ENCODE measurements around the gene KRTAP3-2. TPM values are rescaled to one million over a fixed set of nuclear protein-coding genes. Genes with fewer than 3 reads are reported as not detected.

The KRTAP3-2 gene
- total and polyA plus RNA-seq, 8 donors = not detected

DNA sequence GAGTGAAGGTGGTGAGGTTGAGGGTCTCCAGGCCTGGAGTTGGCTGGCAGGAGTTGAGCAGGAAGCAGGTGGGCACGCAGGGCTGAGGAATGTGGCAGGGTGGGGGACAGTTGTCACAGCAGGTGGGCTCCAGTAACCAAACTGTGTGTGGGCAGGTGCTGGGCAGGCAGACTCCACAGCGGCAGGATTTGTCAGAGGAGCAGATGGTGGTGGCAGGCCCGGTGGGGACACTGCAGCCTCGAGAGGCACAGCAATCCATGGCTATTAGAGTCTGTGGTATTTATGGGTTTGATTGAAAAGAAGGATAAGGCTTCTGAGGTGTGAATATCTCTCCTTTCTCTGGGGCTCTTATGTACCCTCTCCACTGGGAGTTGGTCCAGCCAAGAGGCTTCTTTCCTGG, 5.9 kb downstream of the KRTAP3-2 start, which contains the start of gene KRTAP3-3:
Gene KRTAP3-3, minus strand, starts transcription at position 326 of the 400 bp plus-strand sequence. Its CDS starts 67 bp downstream, at position 259.
- Histone ChIP-seq H3K27ac (no peak within 1 kb of the TSS), H3K9me3 (no peaks in the 10 kb centered on the region), H3K27me3 (peaks cover 0 to 36% (median 0%) of the 10 kb centered on the region in 3 donors), H3K36me3 (no peaks in the 10 kb centered on the region), H3K4me1 (no peaks in the 10 kb centered on the region), H3K4me3 (no peak within 1 kb of the TSS)
- 27 to 49% (median 39%) methylated on average over 4 of the region's 4 CpGs for WGBS, 5 donors
- intact Hi-C loops (cut with DNase I; ENCODE audit: low total_unique reads) = no loop called here
- no peak for DNase-seq
- TF ChIP-seq POLR2A (IDR thresholded peaks at IDR 0.05) (no peak), POLR2AphosphoS5 (IDR thresholded peaks at IDR 0.05) (no peak), EP300 (IDR thresholded peaks at IDR 0.05) (no peak)
- TF ChIP-seq, protein P1, sequence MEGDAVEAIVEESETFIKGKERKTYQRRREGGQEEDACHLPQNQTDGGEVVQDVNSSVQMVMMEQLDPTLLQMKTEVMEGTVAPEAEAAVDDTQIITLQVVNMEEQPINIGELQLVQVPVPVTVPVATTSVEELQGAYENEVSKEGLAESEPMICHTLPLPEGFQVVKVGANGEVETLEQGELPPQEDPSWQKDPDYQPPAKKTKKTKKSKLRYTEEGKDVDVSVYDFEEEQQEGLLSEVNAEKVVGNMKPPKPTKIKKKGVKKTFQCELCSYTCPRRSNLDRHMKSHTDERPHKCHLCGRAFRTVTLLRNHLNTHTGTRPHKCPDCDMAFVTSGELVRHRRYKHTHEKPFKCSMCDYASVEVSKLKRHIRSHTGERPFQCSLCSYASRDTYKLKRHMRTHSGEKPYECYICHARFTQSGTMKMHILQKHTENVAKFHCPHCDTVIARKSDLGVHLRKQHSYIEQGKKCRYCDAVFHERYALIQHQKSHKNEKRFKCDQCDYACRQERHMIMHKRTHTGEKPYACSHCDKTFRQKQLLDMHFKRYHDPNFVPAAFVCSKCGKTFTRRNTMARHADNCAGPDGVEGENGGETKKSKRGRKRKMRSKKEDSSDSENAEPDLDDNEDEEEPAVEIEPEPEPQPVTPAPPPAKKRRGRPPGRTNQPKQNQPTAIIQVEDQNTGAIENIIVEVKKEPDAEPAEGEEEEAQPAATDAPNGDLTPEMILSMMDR (IDR thresholded peaks at IDR 0.05) = no peak

DNA sequence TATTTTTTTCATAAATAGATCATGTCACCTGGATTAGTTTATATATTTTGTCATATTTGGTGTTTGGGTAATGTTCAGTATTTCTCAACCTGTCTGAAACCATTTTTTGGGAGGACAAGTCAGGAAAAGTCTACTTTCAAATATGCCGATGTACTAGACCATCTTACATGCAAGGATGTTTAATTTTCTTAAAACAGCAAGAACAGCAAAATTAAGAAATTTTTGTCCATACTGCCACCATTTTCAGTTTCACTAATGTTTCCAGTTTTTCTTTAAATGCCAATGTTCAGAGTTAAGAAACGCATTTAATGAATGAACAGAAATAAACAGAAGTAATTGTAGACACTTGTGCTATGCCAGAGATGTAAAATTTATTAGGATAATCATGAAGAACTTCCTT, 6.6 kb downstream of the KRTAP3-2 start:
- Histone ChIP-seq H3K4me3 (no peak overlapping the region), H3K27ac (no peak overlapping the region), H3K4me1 (no peaks in the 10 kb centered on the region), H3K27me3 (peaks cover 0 to 32% (median 0%) of the 10 kb centered on the region in 3 donors), H3K9me3 (no peaks in the 10 kb centered on the region), H3K36me3 (no peaks in the 10 kb centered on the region)
- no peak for DNase-seq
- no peak for TF ChIP-seq POLR2A (IDR thresholded peaks at IDR 0.05)
- TF ChIP-seq, protein P1 (IDR thresholded peaks at IDR 0.05) = no peak
- TF ChIP-seq POLR2AphosphoS5 (IDR thresholded peaks at IDR 0.05) = no peak
- TF ChIP-seq EP300 (IDR thresholded peaks at IDR 0.05) = no peak
- WGBS, 5 donors = 89 to 97% (median 94%) methylated on average over 2 of the region's 2 CpGs
- intact Hi-C loops (cut with DNase I; ENCODE audit: low total_unique reads) = no loop called here

DNA sequence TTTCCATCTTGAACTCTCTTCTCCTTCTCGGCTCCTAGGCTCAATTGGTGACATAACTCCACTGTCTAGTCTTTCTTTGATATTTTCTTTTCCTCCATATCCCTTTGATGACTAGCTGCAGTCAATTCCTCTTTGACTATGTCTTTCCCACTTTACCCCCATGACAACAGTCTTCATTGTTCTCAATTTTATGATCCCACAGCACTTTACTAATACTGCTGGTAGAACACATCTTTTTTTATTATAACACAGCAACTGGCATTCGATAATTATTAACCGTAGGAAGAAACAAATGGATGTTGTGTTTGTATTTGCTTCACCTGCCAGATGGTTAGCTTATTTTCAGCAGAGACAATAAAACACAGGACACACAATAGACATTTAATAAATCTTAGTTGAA, 7.0 kb downstream of the KRTAP3-2 start:
- Histone ChIP-seq H3K27me3 (peaks cover 0 to 31% (median 0%) of the 10 kb centered on the region in 3 donors), H3K27ac (no peak overlapping the region), H3K9me3 (no peaks in the 10 kb centered on the region), H3K4me1 (no peaks in the 10 kb centered on the region), H3K36me3 (no peaks in the 10 kb centered on the region), H3K4me3 (no peak overlapping the region)
- intact Hi-C loops (cut with DNase I; ENCODE audit: low total_unique reads) = no loop called here
- WGBS, 5 donors = 79 to 91% (median 87%) methylated on average over 3 of the region's 3 CpGs
- TF ChIP-seq, protein P1 (IDR thresholded peaks at IDR 0.05) = no peak
- TF ChIP-seq EP300 (IDR thresholded peaks at IDR 0.05) = no peak
- no peak for TF ChIP-seq POLR2A (IDR thresholded peaks at IDR 0.05)
- TF ChIP-seq POLR2AphosphoS5 (IDR thresholded peaks at IDR 0.05) = no peak
- DNase-seq = no peak

DNA sequence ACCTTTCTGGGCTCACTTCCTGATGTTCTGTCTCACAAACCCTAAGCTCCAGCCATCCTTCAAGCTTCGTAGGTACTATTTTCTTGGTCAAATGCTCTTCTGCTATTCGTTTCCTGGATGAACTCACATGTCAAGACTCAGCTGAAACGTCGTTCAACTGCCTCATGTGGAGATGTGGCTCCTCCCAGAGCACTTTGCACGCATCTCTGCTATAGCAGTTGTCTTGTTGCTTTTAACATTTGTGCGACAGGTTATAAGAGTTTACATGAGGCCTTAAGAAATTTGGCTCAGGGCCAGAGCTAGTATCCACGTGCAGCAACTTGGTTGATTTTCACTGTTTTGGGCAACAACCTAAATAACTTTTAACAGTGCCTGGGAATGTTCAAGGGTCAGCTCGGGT, 12.8 kb downstream of the KRTAP3-2 start:
- Histone ChIP-seq H3K4me3 (no peak overlapping the region), H3K9me3 (no peaks in the 10 kb centered on the region), H3K27me3 (peaks cover 0 to 29% (median 0%) of the 10 kb centered on the region in 3 donors), H3K36me3 (no peaks in the 10 kb centered on the region), H3K27ac (no peak overlapping the region), H3K4me1 (no peaks in the 10 kb centered on the region)
- peak in 1 of 2 donors; percentile 6 for DNase-seq
- intact Hi-C loops (cut with DNase I; ENCODE audit: low total_unique reads) = no loop called here
- TF ChIP-seq, protein P1 (IDR thresholded peaks at IDR 0.05) = no peak
- TF ChIP-seq EP300 (IDR thresholded peaks at IDR 0.05) = no peak
- no peak for TF ChIP-seq POLR2AphosphoS5 (IDR thresholded peaks at IDR 0.05)
- TF ChIP-seq POLR2A (IDR thresholded peaks at IDR 0.05) = no peak
- 49 to 62% (median 51%) methylated on average over 8 of the region's 8 CpGs for WGBS, 5 donors
